Fibroblast of peridontal ligament (primary cell): ENCODE data around the gene ZNF672.
"Not testable (repeated sequence)": the region's sequence is repeated elsewhere in the genome, so short reads cannot be mapped to it uniquely, and the experiment has no call there.

Experiments used
- DNase-seq: peaks from one replicate; pipeline ENCODE4 v3.0.0-alpha.2; 2010; ENCODE audit errors: extremely low read depth

ZNF672 gene

GRCh38 chr1:248837781-248838356, at the start of gene ZNF672:
Gene ZNF672 (plus strand): TSS chr1:248838224. CDS start chr1:248847275, 9,051 bp downstream.
- peak; percentile 95 for DNase-seq

- DNase-seq = no peak
Measured at GRCh38 chr1:248788327-248788726, 49.7 kb upstream of the ZNF672 start.

GRCh38 chr1:248789337-248789736, 48.7 kb upstream of the ZNF672 start:
- DNase-seq = not testable (repeated sequence)

- DNase-seq = no peak
Measured at GRCh38 chr1:248790456-248790855, 47.6 kb upstream of the ZNF672 start.

- no peak for DNase-seq
Measured at GRCh38 chr1:248791010-248791409, 47.0 kb upstream of the ZNF672 start.

GRCh38 chr1:248792342-248792741, 45.7 kb upstream of the ZNF672 start:
- no peak for DNase-seq

GRCh38 chr1:248793592-248793991, 44.4 kb upstream of the ZNF672 start:
- no peak for DNase-seq

- not testable (repeated sequence) for DNase-seq
Measured at GRCh38 chr1:248794663-248795062, 43.4 kb upstream of the ZNF672 start.

- no peak for DNase-seq
Measured at GRCh38 chr1:248798791-248799190, 39.2 kb upstream of the ZNF672 start.

GRCh38 chr1:248800459-248800858, 37.6 kb upstream of the ZNF672 start:
- no peak for DNase-seq

- no peak for DNase-seq
Measured at GRCh38 chr1:248802454-248802853, 35.6 kb upstream of the ZNF672 start.

GRCh38 chr1:248803501-248803900, 34.5 kb upstream of the ZNF672 start:
- not testable (repeated sequence) for DNase-seq

- DNase-seq = no peak
Measured at GRCh38 chr1:248804771-248805681, 33.0 kb upstream of the ZNF672 start.

GRCh38 chr1:248805876-248806275, 32.1 kb upstream of the ZNF672 start:
- no peak for DNase-seq

- DNase-seq = peak; percentile 28
Measured at GRCh38 chr1:248807067-248807737, 30.8 kb upstream of the ZNF672 start.

GRCh38 chr1:248808876-248809275, 29.1 kb upstream of the ZNF672 start:
- no peak for DNase-seq

GRCh38 chr1:248810000-248810726, 27.9 kb upstream of the ZNF672 start:
- no peak for DNase-seq

- DNase-seq = peak; percentile 51
Measured at GRCh38 chr1:248810727-248811513, 27.1 kb upstream of the ZNF672 start.

- DNase-seq = no peak
Measured at GRCh38 chr1:248811514-248812490, 26.2 kb upstream of the ZNF672 start.
